ENCODE results near the gene MTOR. TPM values are rescaled to one million over a fixed set of nuclear protein-coding genes. Genes with fewer than 3 reads are reported as not detected.
"Not testable (repeated sequence)": the region's sequence is repeated elsewhere in the genome, so short reads cannot be mapped to it uniquely, and the experiment has no call there.

Gene MTOR
- total RNA-seq, 1 donor from 2014 or later: 34.9 TPM

DNA sequence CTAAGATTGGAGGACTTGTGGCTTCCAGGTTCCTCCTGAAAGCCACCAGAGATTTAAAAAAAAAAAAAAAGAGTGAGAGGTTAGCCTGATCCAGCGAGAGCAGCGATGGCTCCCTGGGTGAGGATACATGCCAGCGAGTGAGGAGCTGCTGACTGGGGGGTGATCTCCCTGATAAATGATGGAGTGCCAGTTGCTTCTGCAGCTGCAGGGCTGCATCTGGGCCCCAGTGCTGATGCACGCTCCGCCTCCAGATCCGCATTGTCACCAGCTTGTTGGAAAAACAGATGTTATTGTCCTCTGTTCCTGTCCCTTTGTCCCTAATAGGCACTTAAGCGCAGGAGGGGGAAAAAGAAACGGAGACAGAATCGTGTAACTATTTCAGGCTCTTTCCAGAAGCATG lies 39.2 kb upstream of the MTOR start:
- no peaks in the 10 kb centered on the region for H3K36me3 ChIP-seq
- H3K27ac ChIP-seq (replicated peaks): no peak overlapping the region
- no peak overlapping the region for H3K4me3 ChIP-seq
- no peaks in the 10 kb centered on the region for H3K27me3 ChIP-seq (ENCODE audit: low read depth)
- no peak for DNase-seq
- TF ChIP-seq CTCF (IDR thresholded peaks at IDR 0.05; ENCODE audit: borderline replicate concordance): no peak
- H3K4me1 ChIP-seq: no peaks in the 10 kb centered on the region
- intact Hi-C loops (cut with micrococcal nuclease): no loop called here
- H3K9me3 ChIP-seq (replicated peaks): no peaks in the 10 kb centered on the region

DNA sequence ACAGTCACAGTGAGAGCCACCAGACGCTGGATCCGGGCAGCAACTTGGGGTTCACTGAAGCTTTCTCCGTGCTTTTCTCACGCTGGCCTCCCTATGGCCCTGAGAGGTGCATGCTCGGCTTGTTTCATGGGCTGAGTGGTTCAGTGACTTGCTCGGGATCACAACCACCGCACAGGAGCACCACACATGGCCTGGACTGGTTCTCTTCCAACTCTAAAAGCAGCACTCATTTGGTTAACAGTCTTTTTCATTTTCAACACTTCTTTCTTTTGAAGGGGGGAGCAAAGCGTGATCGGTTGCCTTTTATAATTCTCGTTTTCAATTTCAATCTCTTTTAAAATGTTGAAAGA lies 36.8 kb upstream of the MTOR start:
- Histone ChIP-seq H3K4me1 (no peaks in the 10 kb centered on the region), H3K9me3 (replicated peaks) (no peaks in the 10 kb centered on the region), H3K36me3 (peaks cover 23% of the 10 kb centered on the region), H3K27me3 (ENCODE audit: low read depth) (no peaks in the 10 kb centered on the region), H3K27ac (replicated peaks) (no peak overlapping the region), H3K4me3 (no peak overlapping the region)
- no peak for TF ChIP-seq CTCF (IDR thresholded peaks at IDR 0.05; ENCODE audit: borderline replicate concordance)
- no peak for DNase-seq
- intact Hi-C loops (cut with micrococcal nuclease): no loop called here

- intact Hi-C loops (cut with micrococcal nuclease): no loop called here
- Histone ChIP-seq H3K9me3 (replicated peaks) (no peaks in the 10 kb centered on the region), H3K4me1 (no peaks in the 10 kb centered on the region), H3K27ac (replicated peaks) (no peak overlapping the region), H3K27me3 (ENCODE audit: low read depth) (no peaks in the 10 kb centered on the region), H3K4me3 (no peak overlapping the region), H3K36me3 (peaks cover 24% of the 10 kb centered on the region)
- no peak for DNase-seq
- TF ChIP-seq CTCF (IDR thresholded peaks at IDR 0.05; ENCODE audit: borderline replicate concordance): no peak
Observed at GRCh38 chr1:11298390-11299224, 36.3 kb upstream of the MTOR start.

DNA sequence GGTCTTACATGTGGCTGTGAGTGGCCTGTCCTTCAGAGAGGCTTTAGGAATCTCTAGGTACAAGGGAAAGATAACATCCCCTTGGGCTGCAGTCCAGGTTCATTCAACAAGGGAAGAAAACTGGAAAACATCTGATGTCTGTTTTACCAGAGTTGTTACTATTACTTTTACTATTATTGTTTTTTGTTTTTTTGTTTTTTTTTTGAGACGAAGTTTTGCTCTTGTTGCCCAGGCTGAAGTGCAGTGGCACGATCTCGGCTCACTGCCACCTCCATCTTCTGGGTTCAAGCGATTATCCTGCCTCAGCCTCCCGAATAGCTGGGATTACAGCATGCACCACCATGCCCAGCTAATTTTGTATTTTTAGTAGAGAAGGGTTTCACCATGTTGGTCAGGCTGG lies 35.4 kb upstream of the MTOR start:
- intact Hi-C loops (cut with micrococcal nuclease); H3K27ac ChIP-seq (replicated peaks): not testable (repeated sequence)

DNA sequence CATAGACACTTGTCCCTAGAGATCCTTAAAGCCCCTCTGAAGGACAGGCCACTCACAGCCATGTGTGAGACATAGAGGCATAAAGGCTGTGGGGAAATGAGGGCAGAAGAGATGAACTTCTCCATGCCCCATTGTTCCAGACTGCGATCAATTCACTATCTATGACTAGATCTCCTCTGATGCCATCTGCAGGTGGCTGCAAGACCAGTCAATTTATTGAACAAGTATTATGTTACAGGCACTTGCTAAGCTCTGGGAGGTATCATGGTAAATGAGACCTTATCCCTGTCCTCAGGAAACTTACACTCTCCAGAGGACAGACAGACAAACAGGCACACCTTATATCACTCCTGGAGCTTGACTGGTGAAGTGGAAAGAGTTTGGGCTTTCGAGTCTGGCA lies 33.6 kb upstream of the MTOR start:
- TF ChIP-seq CTCF (IDR thresholded peaks at IDR 0.05; ENCODE audit: borderline replicate concordance): no peak
- peaks cover 24% of the 10 kb centered on the region for H3K36me3 ChIP-seq
- H3K4me1 ChIP-seq: peaks cover 17% of the 10 kb centered on the region
- no peaks in the 10 kb centered on the region for H3K9me3 ChIP-seq (replicated peaks)
- intact Hi-C loops (cut with micrococcal nuclease): no loop called here
- H3K27ac ChIP-seq (replicated peaks): no peak overlapping the region
- no peak overlapping the region for H3K4me3 ChIP-seq
- DNase-seq: no peak
- H3K27me3 ChIP-seq (ENCODE audit: low read depth): no peaks in the 10 kb centered on the region

More for the DNA sequence above, 35.4 kb upstream of the MTOR start:
- not testable (repeated sequence) for H3K27me3 ChIP-seq (ENCODE audit: low read depth); H3K9me3 ChIP-seq (replicated peaks); DNase-seq; H3K4me1 ChIP-seq; H3K4me3 ChIP-seq
- H3K36me3 ChIP-seq: peaks cover 24% of the 10 kb centered on the region

DNA sequence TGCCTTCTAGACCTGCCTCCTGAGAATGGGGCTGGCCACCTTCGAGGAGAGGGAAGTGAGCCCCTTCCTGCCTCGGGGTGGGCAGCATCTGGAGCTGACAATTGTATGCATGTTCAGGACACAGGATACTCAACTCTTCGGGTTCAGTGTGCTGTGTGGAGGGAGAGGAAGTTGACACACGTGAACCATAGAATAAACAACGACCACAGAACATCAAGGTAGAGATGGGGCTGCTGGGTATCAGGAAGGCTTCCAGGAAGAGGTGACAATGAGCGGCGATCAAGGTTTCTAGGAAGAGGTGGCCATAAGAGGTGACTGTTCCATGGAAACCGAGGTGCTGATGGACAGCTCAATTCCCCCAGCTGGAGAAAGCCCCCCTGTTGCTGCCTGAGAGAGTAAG lies 32.6 kb upstream of the MTOR start:
- Histone ChIP-seq H3K4me3 (no peak overlapping the region), H3K27me3 (ENCODE audit: low read depth) (no peaks in the 10 kb centered on the region), H3K36me3 (peaks cover 29% of the 10 kb centered on the region), H3K9me3 (replicated peaks) (no peaks in the 10 kb centered on the region), H3K27ac (replicated peaks) (no peak overlapping the region), H3K4me1 (peaks cover 20% of the 10 kb centered on the region)
- intact Hi-C loops (cut with micrococcal nuclease): no loop called here
- TF ChIP-seq CTCF (IDR thresholded peaks at IDR 0.05; ENCODE audit: borderline replicate concordance): no peak
- DNase-seq: no peak
